ENCODE measurements around the gene MS4A15. TPM values are rescaled to one million over a fixed set of nuclear protein-coding genes. Genes with fewer than 3 reads are reported as not detected.

Gene MS4A15, protein sequence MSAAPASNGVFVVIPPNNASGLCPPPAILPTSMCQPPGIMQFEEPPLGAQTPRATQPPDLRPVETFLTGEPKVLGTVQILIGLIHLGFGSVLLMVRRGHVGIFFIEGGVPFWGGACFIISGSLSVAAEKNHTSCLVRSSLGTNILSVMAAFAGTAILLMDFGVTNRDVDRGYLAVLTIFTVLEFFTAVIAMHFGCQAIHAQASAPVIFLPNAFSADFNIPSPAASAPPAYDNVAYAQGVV
- total RNA-seq (ENCODE audit: low replicate concordance): not detected in 2 replicates

DNA sequence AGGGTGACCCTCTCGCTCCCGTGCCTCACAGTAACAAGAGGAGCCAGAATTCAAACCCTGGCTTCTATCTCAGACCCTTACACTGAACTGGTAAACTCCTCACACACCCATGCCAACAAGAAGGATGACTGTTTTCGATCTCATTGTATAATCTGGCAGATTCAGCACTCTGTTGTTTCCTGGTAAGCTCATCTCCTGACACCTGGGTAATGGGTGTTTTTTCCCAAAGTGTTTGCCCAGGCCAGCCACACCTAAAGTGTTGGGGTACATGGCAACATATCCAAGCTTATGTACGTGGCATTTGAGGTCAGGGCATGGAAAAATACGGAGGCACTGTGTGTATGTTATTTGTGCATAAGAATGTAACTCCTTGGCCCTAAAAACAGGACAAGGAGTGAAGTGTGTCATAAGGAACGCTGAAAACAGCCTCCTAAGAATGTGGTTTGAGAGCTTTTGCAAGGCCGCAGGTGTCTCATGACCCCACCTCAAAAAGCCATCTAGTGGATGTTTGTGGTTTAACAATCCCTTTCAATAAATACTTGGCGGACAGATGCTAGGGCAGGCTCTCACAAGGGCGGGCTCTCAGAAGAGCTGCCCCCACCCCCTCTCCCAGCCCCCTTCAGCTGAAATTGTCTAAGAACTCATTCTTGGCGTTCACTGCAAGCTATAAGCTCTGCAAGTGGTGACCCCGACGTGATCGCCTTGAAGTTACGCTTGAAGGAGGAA is at the start of gene MS4A15:
Gene MS4A15 (plus strand): TSS at position 561 of the 726 bp plus-strand sequence. CDS start 6,867 bp downstream, outside the sequence.

DNA sequence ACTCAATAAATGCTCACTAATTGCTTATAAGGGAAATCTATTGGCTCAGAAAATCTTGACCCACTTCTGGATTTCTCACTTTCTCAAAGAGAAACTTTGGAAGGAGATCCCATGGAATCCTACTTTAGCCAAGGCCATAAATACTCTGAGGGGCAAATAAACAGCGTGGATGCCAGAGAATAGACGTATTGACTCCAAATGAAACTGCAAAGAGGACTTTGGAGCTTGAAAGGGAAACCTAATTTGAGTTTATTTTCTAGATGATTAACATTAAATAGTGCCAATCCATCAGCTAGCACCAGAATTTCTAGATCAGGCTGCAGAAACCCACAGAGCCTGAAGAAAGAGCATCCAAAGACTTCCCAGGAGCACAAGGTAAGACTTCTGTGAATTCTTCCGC is 32.2 kb upstream of the MS4A15 start, which contains the start of gene MS4A18:
Gene MS4A18 (plus strand): TSS at position 301 of the 400 bp plus-strand sequence.

DNA sequence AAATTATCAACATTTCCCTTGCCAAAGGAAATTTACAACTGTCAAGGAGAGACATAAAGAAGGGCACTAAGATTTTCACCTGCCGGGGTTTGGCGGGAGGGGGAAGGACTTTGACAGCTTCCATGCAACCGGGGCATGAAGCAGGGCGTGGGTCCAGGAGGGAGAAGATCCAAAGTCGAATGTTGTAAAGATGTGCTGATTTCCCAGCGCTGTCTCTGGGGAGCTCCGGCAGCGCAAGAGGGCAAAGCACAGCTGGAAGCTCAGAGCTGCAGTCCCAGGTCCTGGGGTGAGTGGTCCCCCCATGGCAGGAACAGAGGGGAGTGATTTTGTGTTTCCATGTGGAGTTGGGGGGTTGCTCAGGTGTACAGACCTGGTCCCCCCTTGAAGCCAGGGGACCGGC is 28.5 kb downstream of the MS4A15 start, which contains the start of gene MS4A10:
Gene MS4A10 (plus strand): TSS at position 198 of the 400 bp plus-strand sequence. CDS start 5,003 bp downstream, outside the sequence.

Other genes with a start within 250 kb of the MS4A15 start
- not detected in 2 replicates for gene MS4A13, start 241.5 kb upstream of the MS4A15 start, total RNA-seq (ENCODE audit: low replicate concordance)
- not detected in 2 replicates for gene MS4A8, start 57.3 kb upstream of the MS4A15 start, total RNA-seq (ENCODE audit: low replicate concordance)
- not detected in 2 replicates for gene MS4A18, start 32.1 kb upstream of the MS4A15 start, total RNA-seq (ENCODE audit: low replicate concordance)
- not detected in 2 replicates for gene MS4A10, start 28.5 kb downstream of the MS4A15 start, total RNA-seq (ENCODE audit: low replicate concordance)
- gene CCDC86, start 85.2 kb downstream of the MS4A15 start, total RNA-seq (ENCODE audit: low replicate concordance): 0.82 and 7.4 TPM in 2 replicates
- gene PTGDR2, start 99.1 kb downstream of the MS4A15 start, total RNA-seq (ENCODE audit: low replicate concordance): 0.12 TPM in 1 of 2 replicates, not detected in the other
- 0.12 TPM in 1 of 2 replicates, not detected in the other for gene ZP1, start 110.7 kb downstream of the MS4A15 start, total RNA-seq (ENCODE audit: low replicate concordance)
- 28.4 and 36.8 TPM in 2 replicates for gene PRPF19, start 149.7 kb downstream of the MS4A15 start, total RNA-seq (ENCODE audit: low replicate concordance)
- 20.7 and 25.2 TPM in 2 replicates for gene TMEM109, start 157.3 kb downstream of the MS4A15 start, total RNA-seq (ENCODE audit: low replicate concordance)
- gene TMEM132A, start 167.6 kb downstream of the MS4A15 start, total RNA-seq (ENCODE audit: low replicate concordance): 7.5 and 44.6 TPM in 2 replicates
- gene SLC15A3, start 195.3 kb downstream of the MS4A15 start, total RNA-seq (ENCODE audit: low replicate concordance): 8.8 and 34.5 TPM in 2 replicates
- gene CD6, start 214.8 kb downstream of the MS4A15 start, total RNA-seq (ENCODE audit: low replicate concordance): not detected in 2 replicates